CD4-positive, alpha-beta T cell treated with Interleukin-17A for 4 hours (primary cell): Measurements from ENCODE around the gene KCNA2.

Experiments used
- DNase-seq: peaks from one replicate; pipeline ENCODE4 v3.0.0-alpha.2; 2020; ENCODE audit warnings: mixed read lengths

KCNA2 gene

GRCh38 chr1:110628323-110629105, 22.4 kb upstream of the KCNA2 start:
- DNase-seq = no peak

DNA sequence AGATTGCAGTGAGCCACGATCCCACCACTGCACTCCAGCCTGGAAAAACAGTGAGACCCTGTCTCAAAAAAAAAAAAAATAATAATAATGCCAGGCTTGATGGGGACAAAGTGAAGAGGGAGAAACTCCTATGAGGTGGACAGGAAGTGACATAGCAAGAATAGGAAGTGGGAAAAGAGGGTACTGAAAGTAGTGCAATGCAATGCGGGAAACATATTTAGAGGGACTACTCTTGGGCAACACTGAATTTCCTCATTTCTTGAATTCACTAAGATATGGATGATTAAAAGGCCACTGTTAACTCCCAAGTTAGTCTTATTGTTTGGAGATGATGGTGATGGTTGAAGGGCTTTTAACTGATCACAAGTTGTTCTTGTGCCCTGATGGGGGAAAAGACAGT, 21.6 kb upstream of the KCNA2 start:
- DNase-seq = no peak

DNA sequence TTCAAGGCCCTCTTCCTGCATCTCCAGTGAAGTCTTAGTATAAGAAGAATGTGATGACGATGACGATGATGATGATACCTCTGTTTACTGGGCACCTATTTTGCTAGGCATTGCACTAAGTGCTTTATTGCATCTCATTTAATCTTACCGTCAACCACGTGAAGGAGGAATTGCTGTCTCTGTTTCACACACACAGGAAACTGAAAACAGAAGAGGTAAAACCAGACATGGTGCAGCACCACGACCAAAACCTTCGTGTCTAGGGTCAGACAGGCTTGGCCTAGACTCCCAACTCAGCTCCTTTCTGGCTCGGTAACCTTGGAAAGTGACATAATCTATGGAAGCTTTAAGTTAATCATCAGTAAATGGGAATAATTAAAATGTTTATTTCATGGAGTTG, 20.7 kb upstream of the KCNA2 start:
- DNase-seq = no peak

- DNase-seq = no peak
Measured at GRCh38 chr1:110620686-110621085, 14.5 kb upstream of the KCNA2 start.

GRCh38 chr1:110620250-110620615, 14.1 kb upstream of the KCNA2 start:
- peak; percentile 37 for DNase-seq

DNA sequence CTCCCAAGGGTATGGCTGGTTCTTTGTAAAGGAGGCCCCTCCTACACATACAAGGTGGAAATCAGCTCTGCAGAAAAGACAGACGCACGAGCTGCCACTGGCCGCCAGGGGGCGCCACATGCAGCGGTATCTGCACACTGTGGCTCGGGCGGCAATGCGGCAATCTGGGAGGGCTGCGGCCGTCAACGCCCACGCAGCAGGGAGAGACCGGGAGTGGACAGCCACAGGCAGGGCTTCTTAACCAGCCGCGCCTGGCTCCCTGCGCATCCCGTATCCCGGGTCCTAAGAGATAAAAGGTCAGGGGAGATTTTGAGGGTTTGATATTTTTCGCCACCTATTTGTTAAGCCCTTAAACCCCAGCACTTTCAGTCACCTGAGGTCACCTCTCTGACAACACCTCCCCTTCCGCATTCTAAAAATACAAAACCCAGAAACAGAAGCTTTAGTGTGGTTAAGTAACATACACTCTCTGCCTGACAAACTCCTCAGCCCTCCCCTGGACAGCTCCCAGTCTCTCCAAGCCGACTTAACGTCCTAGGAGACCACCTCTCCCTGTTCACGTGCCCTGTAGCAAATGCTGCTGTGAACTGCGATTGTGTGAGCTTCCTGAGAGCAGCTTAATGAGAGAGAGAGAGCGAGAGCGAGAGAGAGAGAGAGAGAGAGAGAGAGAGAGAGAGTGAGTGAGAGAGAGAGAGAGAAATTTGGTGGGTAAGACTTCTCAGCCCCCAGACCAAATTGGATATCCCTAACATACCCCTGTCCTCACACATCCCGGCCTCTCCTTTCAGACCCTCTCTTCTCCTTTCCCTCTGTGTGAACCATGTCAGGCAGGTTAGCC, 13.5 kb upstream of the KCNA2 start:
- peak; percentile 96 for DNase-seq

- no peak for DNase-seq
Measured at GRCh38 chr1:110618668-110619067, 12.5 kb upstream of the KCNA2 start.

DNA sequence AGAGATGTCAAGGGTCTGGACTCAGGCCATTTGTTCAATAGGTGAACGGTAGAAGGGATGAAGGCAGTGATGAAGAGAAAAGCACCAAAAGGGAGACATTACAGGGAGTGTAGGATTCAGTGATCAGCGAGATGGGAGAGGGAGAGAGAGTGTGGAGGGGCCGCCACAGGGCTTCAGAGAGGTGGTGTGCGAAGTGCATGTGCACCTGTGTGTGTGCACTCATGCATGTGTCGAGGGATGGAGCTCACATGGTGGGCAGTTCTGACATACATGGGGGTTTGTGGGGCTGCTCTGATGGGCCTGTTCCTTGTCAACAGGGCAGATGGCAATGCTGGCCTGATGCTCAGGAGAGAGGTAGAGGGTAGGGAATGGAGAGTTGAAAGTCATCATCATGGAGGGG, 11.4 kb upstream of the KCNA2 start:
- no peak for DNase-seq

DNA sequence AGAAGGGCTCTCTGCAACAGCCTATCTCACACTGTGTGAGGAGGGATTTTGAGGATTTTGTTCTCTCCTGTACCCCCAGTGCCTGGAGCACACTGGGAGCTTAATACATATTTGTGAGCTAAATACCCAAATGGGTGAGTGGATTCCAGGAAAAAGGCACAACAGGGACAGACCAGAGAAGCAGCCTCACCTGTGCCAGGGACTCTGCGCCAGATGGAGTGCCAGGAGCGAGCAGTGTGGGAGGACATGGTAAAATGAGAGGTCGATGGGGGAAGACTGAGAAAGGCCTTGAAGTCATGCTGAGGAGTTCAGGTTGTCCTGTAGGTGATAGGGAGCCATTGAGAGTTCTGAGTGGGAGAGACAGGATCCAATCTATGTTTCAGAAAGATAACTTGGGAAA, 11.0 kb upstream of the KCNA2 start:
- DNase-seq = no peak

DNA sequence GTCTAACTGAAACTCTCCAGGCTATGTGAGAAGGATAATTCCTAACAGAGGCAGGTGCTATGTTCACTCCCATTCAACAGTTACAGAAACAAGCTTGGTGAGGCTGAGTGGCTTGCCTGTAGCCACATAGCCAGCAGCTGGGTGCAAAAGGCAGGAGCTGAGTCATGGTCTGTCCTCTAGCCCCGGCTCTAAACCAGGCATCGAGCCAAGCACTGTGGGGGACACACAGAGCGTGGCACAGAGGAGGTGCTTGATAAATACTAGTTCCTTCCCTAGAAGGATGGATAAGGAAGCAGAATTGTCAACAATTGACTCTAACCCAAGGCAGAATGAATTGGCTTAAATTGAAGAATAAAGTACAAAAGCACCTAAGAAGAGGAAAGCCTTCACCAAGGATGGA, 10.4 kb upstream of the KCNA2 start:
- no peak for DNase-seq

DNA sequence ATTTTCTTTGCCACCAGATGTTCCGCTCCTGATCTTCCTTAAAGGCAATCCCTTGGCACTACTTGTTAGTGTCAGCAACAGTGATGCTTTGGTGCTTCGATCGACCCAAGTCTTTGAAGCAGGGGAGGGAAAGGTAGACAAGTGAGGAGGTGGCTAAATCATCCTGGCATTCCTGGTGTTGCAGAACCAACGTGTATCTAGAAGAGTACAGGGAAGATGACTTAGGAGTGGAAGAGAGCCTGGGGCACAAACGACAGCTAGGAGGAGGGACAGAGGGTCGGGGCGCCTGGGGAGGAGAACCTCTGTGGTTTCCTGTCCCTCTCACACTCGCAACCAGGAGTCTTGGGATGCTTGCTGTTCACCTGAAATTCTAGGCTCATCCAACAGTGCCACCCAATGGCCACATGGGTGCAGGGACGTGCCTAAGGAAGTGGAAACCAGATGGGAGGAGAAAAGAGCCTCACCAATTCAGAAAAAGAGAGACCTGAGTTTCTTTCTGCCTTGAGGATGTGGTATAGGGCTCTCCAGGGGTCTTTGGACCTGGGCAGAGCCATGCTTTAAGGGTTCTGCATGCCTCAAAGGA, 9.5 kb upstream of the KCNA2 start:
- DNase-seq = peak; percentile 69

- no peak for DNase-seq
Measured at GRCh38 chr1:110612060-110612745, 6.0 kb upstream of the KCNA2 start.

- no peak for DNase-seq
Measured at GRCh38 chr1:110610696-110611286, 4.6 kb upstream of the KCNA2 start.

- no peak for DNase-seq
Measured at GRCh38 chr1:110610084-110610483, 3.9 kb upstream of the KCNA2 start.

DNA sequence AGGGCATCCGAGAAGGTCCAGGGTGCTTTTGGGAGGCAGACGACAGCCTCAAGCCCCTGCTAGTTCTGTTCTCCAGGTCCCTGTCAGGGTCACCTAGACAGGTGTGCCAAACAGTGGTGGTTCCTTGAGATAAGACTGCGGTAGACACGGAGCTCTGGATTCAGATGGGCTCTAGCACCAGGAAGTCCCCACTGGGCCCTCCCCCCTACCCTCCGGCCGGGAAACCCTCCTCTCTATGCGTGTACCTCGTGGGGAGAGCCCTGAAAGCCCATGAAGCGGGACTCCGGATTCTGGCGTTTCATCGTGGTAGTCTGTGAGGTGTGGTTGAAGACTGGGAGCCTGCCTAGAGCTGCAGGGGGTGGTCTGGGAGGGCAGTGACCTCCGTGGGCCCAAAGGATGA, 2.1 kb upstream of the KCNA2 start:
- no peak for DNase-seq

DNA sequence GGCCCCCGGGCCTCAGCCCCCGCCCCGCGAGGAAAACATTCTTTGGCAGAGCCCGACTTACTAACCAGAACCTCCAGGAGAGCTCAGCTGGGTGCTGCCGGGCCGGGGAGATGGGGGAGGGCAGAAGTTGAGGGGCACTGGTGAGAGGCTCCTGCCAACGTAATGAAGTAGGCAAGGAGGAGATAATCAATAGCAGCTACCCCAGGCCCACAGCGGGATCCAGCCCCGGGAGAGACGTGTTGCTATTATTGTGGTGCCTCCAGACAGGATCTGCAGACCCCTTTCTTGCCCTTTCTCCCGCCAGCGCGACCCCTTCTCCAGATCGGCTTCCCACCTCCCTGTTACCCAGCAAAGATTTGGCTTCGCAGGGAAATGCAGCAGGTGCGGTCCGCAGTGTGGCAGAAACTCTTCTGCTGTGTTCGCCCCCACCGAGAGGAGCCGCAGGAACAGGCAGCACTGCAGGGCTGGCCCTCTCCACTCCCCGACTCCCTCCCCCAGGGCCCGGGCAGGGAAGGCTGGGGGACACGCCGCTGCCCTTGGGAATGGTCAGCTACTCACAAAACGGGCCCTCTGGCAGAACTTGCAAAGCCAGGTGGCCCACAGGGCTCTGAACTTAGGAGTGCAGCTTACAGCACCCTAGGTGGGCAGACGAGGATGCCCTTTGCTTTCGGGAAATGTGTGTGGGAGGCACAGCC, 1.5 kb upstream of the KCNA2 start:
- no peak for DNase-seq

DNA sequence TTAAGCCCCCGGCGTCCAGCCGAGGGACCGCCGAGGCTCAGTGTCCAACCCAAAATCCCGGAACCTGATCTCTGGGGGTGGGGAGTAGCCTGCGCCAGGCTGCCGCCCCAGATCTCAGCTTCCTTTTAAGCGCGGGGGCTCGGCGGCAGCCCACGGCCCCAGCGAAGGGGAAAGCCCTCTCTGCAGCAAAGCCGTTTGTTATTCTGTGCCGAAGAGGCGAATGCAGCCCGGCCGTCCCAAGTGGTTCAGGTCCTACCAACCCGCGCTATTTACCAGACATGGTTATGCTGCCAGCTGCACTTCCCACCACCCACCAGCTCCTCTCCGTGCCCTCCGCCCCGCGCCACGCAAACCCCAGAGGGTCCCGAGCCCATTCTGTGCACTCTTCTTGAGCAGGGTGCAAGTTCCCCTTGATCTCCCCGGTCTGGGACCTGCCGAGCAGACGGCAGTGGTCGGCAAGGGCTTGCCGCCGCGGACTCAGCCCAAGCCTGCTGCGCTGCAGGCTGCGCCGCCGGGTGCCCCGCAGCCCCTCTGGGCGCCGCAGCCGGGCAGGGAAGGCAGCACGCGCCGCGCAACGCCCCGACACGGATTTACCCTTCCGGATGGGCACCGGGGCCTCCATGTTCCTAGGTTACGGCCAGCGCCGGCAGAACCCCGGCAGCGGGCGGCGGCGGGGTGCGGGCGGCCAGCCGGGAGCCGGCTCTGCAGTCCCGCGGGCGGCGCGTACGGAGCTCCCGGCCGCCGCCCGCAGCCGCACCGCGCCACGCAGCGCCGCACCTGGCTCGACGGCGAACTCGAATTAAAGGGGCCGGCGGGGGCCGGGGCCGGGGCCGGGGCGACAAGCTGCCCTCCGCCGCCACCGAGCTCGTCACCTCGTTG, 738 bp upstream of the KCNA2 start:
- peak; percentile 19 for DNase-seq

GRCh38 chr1:110605446-110605845, 712 bp downstream of the KCNA2 start:
- DNase-seq = no peak

- no peak for DNase-seq
Measured at GRCh38 chr1:110604586-110605148, 1.5 kb downstream of the KCNA2 start.

DNA sequence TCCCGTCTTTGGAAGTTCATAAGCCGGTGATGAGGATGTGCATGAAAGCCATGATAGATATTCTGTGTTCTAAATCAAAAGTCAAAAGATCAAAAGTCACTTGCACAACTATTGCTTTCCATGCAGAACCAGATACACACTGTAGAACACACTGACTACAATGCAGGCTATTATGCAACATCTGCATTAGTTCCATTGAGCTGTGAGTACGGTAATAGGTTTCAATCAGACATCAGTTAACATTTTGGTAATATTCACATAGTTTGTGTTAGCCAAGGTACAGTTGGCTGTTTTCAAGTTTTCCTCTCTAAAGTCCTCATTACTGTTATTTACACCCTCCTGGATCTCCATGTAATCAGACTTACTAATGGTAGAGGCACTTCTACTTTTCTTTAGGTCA, 3.1 kb downstream of the KCNA2 start:
- DNase-seq = no peak

GRCh38 chr1:110602466-110602865, 3.7 kb downstream of the KCNA2 start:
- no peak for DNase-seq
